ENCODE measurements around the gene USP7.

DNA sequence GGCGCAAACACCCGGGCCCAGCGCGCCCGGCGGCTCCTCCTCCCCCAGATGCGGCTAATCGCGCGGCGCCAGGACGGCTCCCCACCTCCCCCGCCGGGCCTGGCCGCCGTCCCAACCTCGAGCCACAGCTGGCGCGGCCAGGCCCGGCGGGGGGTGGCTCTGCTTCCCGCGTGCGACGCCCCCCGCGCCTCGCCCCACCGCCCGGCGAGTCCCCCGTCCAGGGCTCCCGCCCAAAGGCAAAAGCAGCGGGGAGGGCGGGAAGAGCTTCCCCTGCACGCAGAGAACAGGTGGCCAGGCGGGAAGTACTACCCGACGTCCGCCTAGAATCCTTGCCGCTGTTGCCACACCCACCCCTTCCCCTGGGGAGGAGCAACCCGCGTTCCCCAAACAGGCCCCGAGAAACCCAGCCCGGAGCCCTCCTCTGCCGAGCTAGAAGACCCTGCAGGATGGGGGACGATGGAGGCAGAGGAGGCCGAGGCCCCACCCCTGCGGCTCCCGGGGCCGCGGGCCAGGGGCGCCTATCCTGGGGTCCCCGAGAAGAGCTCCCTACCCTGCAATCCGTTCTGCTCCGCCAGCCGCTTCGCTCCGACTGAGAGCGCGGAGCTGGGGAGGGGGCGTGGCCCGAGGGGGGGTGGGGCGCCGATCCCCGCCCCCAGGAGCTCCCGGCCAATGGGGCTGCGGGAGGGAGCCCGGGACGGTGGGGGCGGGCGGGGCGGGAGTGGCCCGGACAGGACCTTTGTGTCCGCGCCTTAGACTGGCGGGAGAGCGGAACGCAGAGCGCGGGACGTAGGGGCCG is 95.1 kb downstream of the USP7 start, which contains the start of gene CARHSP1:
- TF ChIP-seq, protein P1, sequence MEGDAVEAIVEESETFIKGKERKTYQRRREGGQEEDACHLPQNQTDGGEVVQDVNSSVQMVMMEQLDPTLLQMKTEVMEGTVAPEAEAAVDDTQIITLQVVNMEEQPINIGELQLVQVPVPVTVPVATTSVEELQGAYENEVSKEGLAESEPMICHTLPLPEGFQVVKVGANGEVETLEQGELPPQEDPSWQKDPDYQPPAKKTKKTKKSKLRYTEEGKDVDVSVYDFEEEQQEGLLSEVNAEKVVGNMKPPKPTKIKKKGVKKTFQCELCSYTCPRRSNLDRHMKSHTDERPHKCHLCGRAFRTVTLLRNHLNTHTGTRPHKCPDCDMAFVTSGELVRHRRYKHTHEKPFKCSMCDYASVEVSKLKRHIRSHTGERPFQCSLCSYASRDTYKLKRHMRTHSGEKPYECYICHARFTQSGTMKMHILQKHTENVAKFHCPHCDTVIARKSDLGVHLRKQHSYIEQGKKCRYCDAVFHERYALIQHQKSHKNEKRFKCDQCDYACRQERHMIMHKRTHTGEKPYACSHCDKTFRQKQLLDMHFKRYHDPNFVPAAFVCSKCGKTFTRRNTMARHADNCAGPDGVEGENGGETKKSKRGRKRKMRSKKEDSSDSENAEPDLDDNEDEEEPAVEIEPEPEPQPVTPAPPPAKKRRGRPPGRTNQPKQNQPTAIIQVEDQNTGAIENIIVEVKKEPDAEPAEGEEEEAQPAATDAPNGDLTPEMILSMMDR (IDR thresholded peaks at IDR 0.05; ENCODE audit: low read depth, low read length, poor library complexity, severe bottlenecking): no peak
- TF ChIP-seq EZH2phosphoT487 (IDR thresholded peaks at IDR 0.05; ENCODE audit: borderline replicate concordance, low read length): no peak
